CD4-positive, alpha-beta T cell treated with Interleukin-2 at 100 ng/mL for 4 hours (primary cell): ENCODE data around the gene CMSS1.

Experiments
- DNase-seq: peaks from one replicate; pipeline ENCODE4 v3.0.0-alpha.2; 2020; ENCODE audit warnings: low spot score

The CMSS1 gene

GRCh38 chr3:99854756-99855298 is 37.2 kb downstream of the CMSS1 start:
- no peak for DNase-seq

- no peak for DNase-seq
Observed at GRCh38 chr3:99855900-99856299, 38.2 kb downstream of the CMSS1 start.

- no peak for DNase-seq
Observed at GRCh38 chr3:99856437-99857220, 39.0 kb downstream of the CMSS1 start.

GRCh38 chr3:99857278-99857677 is 39.6 kb downstream of the CMSS1 start:
- DNase-seq = no peak

- no peak for DNase-seq
Observed at GRCh38 chr3:99858469-99858868, 40.8 kb downstream of the CMSS1 start.

GRCh38 chr3:99859825-99860224 is 42.2 kb downstream of the CMSS1 start:
- DNase-seq = no peak

GRCh38 chr3:99861216-99861615 is 43.6 kb downstream of the CMSS1 start:
- no peak for DNase-seq

- no peak for DNase-seq
Observed at GRCh38 chr3:99862208-99862607, 44.5 kb downstream of the CMSS1 start.

GRCh38 chr3:99863002-99863401 is 45.3 kb downstream of the CMSS1 start:
- DNase-seq = no peak

- no peak for DNase-seq
Observed at GRCh38 chr3:99863588-99863987, 45.9 kb downstream of the CMSS1 start.

- DNase-seq = no peak
Observed at GRCh38 chr3:99864289-99864688, 46.6 kb downstream of the CMSS1 start.

- DNase-seq = no peak
Observed at GRCh38 chr3:99865321-99865720, 47.7 kb downstream of the CMSS1 start.

GRCh38 chr3:99866261-99866761 is 48.6 kb downstream of the CMSS1 start:
- DNase-seq = no peak

GRCh38 chr3:99867594-99868310 is 50.1 kb downstream of the CMSS1 start:
- peak; percentile 17 for DNase-seq

- DNase-seq = no peak
Observed at GRCh38 chr3:99868311-99868646, 50.6 kb downstream of the CMSS1 start.

GRCh38 chr3:99869621-99870020 is 52.0 kb downstream of the CMSS1 start:
- DNase-seq = no peak

- no peak for DNase-seq
Observed at GRCh38 chr3:99870712-99871111, 53.0 kb downstream of the CMSS1 start.

GRCh38 chr3:99871231-99872045 is 53.8 kb downstream of the CMSS1 start:
- no peak for DNase-seq

GRCh38 chr3:99872923-99873254 is 55.2 kb downstream of the CMSS1 start:
- DNase-seq = no peak

GRCh38 chr3:99873269-99874102 is 55.8 kb downstream of the CMSS1 start:
- DNase-seq = no peak

GRCh38 chr3:99874237-99875002 is 56.8 kb downstream of the CMSS1 start:
- no peak for DNase-seq
